22Rv1 (cell line): ENCODE results near the gene ATP11A.

Experiments used
- ZFX ChIP-seq: fragments of 450-650 bp; IDR thresholded peaks from 2 replicates; pipeline ENCODE4 v1.6.1; 2017; ENCODE audit warnings: antibody characterized with exemption, borderline replicate concordance
- TF ChIP-seq, protein P1 (sequence below): fragments of 450-650 bp; IDR thresholded peaks from 2 replicates; pipeline ENCODE4 v1.5.1; 2017; ENCODE audit warnings: mild to moderate bottlenecking

- TF ChIP-seq, protein P1, sequence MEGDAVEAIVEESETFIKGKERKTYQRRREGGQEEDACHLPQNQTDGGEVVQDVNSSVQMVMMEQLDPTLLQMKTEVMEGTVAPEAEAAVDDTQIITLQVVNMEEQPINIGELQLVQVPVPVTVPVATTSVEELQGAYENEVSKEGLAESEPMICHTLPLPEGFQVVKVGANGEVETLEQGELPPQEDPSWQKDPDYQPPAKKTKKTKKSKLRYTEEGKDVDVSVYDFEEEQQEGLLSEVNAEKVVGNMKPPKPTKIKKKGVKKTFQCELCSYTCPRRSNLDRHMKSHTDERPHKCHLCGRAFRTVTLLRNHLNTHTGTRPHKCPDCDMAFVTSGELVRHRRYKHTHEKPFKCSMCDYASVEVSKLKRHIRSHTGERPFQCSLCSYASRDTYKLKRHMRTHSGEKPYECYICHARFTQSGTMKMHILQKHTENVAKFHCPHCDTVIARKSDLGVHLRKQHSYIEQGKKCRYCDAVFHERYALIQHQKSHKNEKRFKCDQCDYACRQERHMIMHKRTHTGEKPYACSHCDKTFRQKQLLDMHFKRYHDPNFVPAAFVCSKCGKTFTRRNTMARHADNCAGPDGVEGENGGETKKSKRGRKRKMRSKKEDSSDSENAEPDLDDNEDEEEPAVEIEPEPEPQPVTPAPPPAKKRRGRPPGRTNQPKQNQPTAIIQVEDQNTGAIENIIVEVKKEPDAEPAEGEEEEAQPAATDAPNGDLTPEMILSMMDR, result no peak
- TF ChIP-seq ZFX, result no peak
Observed at GRCh38 chr13:112735791-112736190, 46.0 kb downstream of the ATP11A start.
